ENCODE results near the gene DDAH1. TPM values are rescaled to one million over a fixed set of nuclear protein-coding genes. Genes with fewer than 3 reads are reported as not detected.

Gene DDAH1
- total RNA-seq, 1 donor from 2014 or later: 10.3 TPM

GRCh38 chr1:85379203-85380136 lies 85.5 kb downstream of the DDAH1 start:
- intact Hi-C loops (cut with DNase I): no loop called here
- no peaks in the 10 kb centered on the region for H3K36me3 ChIP-seq
- TF ChIP-seq, protein P1, sequence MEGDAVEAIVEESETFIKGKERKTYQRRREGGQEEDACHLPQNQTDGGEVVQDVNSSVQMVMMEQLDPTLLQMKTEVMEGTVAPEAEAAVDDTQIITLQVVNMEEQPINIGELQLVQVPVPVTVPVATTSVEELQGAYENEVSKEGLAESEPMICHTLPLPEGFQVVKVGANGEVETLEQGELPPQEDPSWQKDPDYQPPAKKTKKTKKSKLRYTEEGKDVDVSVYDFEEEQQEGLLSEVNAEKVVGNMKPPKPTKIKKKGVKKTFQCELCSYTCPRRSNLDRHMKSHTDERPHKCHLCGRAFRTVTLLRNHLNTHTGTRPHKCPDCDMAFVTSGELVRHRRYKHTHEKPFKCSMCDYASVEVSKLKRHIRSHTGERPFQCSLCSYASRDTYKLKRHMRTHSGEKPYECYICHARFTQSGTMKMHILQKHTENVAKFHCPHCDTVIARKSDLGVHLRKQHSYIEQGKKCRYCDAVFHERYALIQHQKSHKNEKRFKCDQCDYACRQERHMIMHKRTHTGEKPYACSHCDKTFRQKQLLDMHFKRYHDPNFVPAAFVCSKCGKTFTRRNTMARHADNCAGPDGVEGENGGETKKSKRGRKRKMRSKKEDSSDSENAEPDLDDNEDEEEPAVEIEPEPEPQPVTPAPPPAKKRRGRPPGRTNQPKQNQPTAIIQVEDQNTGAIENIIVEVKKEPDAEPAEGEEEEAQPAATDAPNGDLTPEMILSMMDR (IDR thresholded peaks at IDR 0.05): no peak
- no peak for TF ChIP-seq POLR2A (IDR thresholded peaks at IDR 0.05)
- TF ChIP-seq POLR2AphosphoS5 (IDR thresholded peaks at IDR 0.05; ENCODE audit: insufficient read depth in 1 of 2, low read depth in 1 of 2): no peak
- no peak overlapping the region for H3K4me3 ChIP-seq
- H3K27me3 ChIP-seq: no peaks in the 10 kb centered on the region
- H3K9me3 ChIP-seq: peaks cover 3% of the 10 kb centered on the region
- no peaks in the 10 kb centered on the region for H3K4me1 ChIP-seq
- no peak for DNase-seq (ENCODE audit: extremely low spot score in 2 of 2)
- no peak overlapping the region for H3K27ac ChIP-seq

DNA sequence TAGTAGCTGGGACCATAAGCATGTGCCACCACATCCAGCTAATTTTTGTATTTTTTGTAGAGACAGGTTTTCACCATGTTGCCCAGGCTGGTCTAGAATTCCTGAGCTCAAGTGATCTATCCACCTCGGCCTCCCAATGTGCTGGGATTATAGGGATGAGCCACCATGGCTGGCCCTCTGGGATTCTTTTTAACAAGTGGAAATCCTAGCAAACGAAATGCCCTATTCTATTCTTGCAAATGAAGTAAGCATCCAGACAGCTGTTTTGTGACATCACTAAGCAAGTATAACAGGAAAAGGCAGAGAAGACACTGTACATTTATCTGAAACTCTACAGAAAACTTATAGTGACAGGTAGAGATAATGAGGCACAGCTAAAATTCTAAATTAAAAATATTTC lies 86.4 kb downstream of the DDAH1 start:
- TF ChIP-seq POLR2A (IDR thresholded peaks at IDR 0.05) (no peak), POLR2AphosphoS5 (IDR thresholded peaks at IDR 0.05; ENCODE audit: insufficient read depth in 1 of 2, low read depth in 1 of 2) (no peak)
- TF ChIP-seq, protein P1 (IDR thresholded peaks at IDR 0.05): no peak
- Histone ChIP-seq H3K9me3 (peaks cover 3% of the 10 kb centered on the region), H3K27ac (no peak overlapping the region), H3K4me1 (peaks cover 9% of the 10 kb centered on the region), H3K4me3 (no peak overlapping the region), H3K36me3 (no peaks in the 10 kb centered on the region), H3K27me3 (no peaks in the 10 kb centered on the region)
- no peak for DNase-seq (ENCODE audit: extremely low spot score in 2 of 2)
- intact Hi-C loops (cut with DNase I): no loop called here

- no peak for DNase-seq (ENCODE audit: extremely low spot score in 2 of 2)
- TF ChIP-seq, protein P1 (IDR thresholded peaks at IDR 0.05): no peak
- TF ChIP-seq POLR2AphosphoS5 (IDR thresholded peaks at IDR 0.05; ENCODE audit: insufficient read depth in 1 of 2, low read depth in 1 of 2) (no peak), POLR2A (IDR thresholded peaks at IDR 0.05) (no peak)
- Histone ChIP-seq H3K4me1 (peaks cover 29% of the 10 kb centered on the region), H3K27me3 (no peaks in the 10 kb centered on the region), H3K4me3 (no peak overlapping the region), H3K27ac (no peak overlapping the region), H3K36me3 (no peaks in the 10 kb centered on the region), H3K9me3 (no peaks in the 10 kb centered on the region)
- intact Hi-C loops (cut with DNase I): no loop called here
Observed at GRCh38 chr1:85376356-85376755, 88.6 kb downstream of the DDAH1 start.

GRCh38 chr1:85375493-85375892 lies 89.5 kb downstream of the DDAH1 start:
- H3K4me3 ChIP-seq: no peak overlapping the region
- intact Hi-C loops (cut with DNase I): no loop called here
- H3K36me3 ChIP-seq: no peaks in the 10 kb centered on the region
- DNase-seq (ENCODE audit: extremely low spot score in 2 of 2): no peak
- H3K27ac ChIP-seq: no peak overlapping the region
- H3K9me3 ChIP-seq: no peaks in the 10 kb centered on the region
- no peaks in the 10 kb centered on the region for H3K27me3 ChIP-seq
- TF ChIP-seq POLR2AphosphoS5 (IDR thresholded peaks at IDR 0.05; ENCODE audit: insufficient read depth in 1 of 2, low read depth in 1 of 2): no peak
- no peak for TF ChIP-seq POLR2A (IDR thresholded peaks at IDR 0.05)
- TF ChIP-seq, protein P1 (IDR thresholded peaks at IDR 0.05): no peak
- peaks cover 29% of the 10 kb centered on the region for H3K4me1 ChIP-seq

GRCh38 chr1:85374160-85374559 lies 90.8 kb downstream of the DDAH1 start:
- TF ChIP-seq, protein P1 (IDR thresholded peaks at IDR 0.05): no peak
- TF ChIP-seq POLR2AphosphoS5 (IDR thresholded peaks at IDR 0.05; ENCODE audit: insufficient read depth in 1 of 2, low read depth in 1 of 2) (no peak), POLR2A (IDR thresholded peaks at IDR 0.05) (no peak)
- Histone ChIP-seq H3K4me3 (no peak overlapping the region), H3K9me3 (no peaks in the 10 kb centered on the region), H3K4me1 (peaks cover 29% of the 10 kb centered on the region), H3K27ac (no peak overlapping the region), H3K36me3 (no peaks in the 10 kb centered on the region), H3K27me3 (no peaks in the 10 kb centered on the region)
- intact Hi-C loops (cut with DNase I): no loop called here
- no peak for DNase-seq (ENCODE audit: extremely low spot score in 2 of 2)

Data from vagina (tissue), 2 donors.